GM21423 (cell line): ENCODE measurements around the gene MCEE.
"Not testable (repeated sequence)": the region's sequence is repeated elsewhere in the genome, so short reads cannot be mapped to it uniquely, and the experiment has no call there.

Experiments
- ATAC-seq: cut with Tn5 transposase; IDR thresholded peaks from one replicate; pipeline ENCODE4 v1.9.1; 2021; ENCODE audit warnings: mild to moderate bottlenecking, moderate library complexity; ENCODE audit not compliant: unreplicated experiment

The MCEE gene

DNA sequence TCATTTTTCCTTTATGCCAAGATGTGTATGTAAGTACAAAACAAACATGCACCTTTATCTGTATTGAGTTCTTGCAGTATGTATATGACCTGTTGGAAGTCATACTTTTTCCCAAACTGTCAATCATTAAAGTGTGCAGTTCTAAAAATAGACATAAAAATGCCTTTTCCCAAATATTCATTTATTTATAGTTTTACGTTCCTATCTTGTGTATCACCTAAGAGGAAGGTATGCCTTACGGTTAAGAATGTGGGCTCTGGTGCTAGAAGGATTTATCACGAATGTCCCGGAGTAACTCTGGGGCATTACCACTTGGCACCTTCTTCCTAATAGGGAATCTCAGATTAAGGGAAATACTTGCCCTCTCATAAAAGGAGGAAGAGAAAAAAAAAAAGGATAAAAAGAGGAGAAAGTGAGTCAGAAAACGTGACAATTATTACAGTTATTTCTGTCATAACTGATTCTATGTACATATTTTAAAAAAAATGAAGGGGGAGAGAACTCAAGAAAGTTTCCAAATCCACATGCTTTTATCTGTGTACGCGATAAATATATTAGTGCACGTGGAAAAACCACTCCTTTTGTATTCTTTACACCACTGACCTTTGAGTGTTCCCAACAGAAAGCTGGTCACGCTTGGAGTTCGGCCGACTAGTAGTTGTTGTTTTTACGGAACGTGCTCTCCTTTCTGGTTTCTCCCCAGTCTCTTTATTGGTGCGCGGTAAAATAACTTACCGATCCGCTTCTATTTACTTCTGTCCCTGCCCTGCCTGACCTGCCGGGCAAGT, 721 bp downstream of the MCEE start:
- no peak for ATAC-seq

DNA sequence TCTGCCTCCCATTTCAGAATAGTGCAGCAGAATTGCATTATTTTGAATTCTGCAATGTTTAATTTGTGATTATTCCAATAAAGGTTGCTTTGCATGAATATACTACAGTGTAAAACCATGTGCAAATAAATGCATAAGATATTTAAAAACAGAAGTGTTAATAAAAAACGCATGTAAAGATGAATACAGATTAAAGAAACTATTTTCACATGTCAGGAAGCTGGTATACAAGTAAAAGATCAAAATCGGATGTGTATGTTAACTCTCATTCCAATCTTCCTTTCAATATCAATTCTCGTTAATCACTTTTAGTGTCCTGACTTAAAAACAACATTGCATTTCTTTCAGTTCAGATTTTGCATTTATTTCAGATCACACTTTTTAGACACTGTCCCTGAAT, 3.1 kb downstream of the MCEE start:
- no peak for ATAC-seq

DNA sequence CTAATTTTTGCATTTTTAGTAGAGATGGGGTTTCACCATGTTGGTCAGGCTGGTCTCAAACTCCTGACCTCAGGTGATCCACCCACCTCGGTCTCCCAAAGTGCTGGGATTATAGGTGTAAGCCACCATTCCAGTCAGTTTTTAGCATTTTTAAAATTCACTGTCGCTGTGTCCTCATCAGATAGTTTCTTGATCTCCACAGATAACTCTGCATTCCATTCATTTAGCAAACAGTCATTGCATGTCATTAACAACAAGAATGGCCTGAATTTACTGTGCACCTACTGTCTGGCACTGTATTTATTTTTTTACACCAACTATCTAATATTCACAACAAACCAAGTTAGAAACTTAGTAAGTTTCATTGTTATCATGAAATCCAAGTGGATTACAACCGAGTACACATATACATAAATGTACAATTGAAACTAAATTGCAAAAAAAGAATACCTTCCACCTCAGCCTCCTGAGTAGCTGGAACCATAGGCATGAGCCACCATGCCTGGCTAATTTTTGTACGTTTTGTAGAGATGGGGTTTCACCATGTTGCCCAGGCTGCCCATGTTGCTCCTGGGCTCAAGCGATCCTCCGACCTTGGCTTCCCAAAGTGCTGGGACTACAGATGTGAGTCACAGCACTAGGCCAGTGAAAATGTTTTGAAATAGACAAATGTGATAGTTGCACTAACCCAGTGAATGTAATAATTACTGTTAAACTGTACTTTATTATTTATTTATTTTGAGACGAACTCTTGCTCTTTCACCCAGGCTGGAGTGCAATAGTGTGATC, 4.3 kb downstream of the MCEE start:
- ATAC-seq = no peak

DNA sequence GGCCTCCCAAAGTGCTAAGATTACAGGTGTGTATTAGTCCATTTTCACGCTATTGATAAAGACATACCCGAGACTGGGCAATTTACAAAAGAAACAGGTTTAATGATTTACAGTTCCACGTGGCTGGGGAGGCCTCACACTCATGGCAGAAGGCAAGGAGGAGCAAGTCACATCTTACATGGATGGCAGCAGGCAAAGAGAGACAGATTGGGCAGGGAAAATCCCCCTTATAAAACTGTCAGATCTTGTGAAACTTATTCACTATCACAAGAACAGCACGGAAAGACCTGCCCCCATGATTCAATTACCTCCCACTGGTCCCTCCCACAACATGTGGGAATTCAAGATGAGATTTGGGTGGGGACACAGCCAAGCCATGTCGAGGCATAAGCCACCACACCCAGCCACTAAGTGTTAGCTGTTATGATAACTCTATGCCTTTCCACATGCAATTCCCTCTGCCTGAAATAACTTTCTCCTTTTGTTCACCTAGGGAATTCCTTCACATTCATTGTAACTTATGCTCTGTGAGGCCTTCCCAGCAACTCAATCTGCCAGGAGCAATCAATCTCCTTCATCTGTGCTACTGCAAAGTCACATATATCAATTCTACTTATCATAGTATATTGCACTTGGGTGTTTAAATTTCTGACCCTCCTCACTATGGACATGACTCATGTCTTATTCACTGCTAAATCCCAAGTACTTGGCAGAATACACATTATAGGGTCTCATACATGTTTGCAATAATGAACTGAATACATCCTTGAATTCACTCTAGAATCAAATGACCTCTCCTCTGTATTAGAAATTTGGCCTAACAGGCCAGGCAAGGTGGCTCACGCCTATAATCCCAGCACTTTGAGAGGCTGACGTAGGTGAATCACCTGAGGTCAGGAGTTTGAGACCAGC, 7.4 kb downstream of the MCEE start:
- no peak for ATAC-seq

DNA sequence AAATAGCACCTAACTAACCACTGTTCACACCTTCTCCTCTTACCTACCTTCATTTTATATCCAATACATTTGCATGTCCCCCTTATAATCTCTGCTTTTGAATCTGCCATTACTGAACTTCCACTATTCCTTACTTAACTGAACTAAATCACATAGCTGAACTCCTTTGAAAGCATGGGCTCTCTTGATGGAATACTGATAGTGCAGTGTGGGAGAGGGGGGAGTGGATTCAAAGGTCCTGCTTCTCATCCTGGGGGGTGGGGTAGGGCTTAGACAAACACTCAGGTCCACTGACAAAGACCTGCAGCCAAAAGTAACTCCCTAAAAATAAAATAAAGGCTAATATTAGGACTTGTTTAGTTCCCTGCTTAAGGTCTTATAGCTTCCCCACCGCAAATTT, 8.6 kb downstream of the MCEE start:
- ATAC-seq = no peak

DNA sequence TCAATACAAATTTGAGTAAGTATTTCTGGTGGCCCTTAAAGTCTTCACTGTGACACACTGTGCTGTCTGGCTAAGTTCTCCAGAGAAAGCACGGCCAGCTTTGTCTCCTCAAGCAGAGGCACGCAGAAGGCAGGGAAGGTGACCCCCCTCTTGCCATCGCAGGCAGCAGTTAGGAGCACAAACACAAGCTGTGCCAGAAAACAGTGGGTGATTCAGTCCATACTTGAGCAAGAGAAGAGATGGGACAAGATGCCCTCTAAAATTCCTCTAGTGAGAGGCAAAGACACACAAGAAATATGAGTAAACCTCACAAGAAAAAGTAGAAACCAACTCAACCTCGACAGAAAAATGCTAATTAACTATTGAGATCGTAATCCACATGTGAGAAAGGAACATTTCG, 9.8 kb downstream of the MCEE start:
- no peak for ATAC-seq

DNA sequence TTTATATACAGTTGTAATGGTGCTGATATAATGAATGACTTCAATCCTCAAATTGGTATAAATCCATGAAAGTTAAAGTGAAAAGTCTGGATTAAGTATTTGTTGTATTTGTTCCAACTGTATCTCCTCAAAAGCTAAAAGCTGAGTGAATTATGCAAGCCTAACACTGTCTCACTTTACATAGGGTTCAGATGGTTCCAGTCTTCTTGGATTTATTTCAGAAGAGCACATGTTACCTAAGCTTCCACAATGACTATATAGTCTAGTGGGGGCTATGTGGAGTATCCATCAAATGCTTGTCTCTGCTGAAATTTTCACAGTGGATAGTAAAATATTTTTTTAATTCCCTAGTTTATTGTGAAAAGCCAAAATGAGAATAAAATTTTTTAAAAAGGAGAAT, 13.0 kb downstream of the MCEE start:
- ATAC-seq = no peak

DNA sequence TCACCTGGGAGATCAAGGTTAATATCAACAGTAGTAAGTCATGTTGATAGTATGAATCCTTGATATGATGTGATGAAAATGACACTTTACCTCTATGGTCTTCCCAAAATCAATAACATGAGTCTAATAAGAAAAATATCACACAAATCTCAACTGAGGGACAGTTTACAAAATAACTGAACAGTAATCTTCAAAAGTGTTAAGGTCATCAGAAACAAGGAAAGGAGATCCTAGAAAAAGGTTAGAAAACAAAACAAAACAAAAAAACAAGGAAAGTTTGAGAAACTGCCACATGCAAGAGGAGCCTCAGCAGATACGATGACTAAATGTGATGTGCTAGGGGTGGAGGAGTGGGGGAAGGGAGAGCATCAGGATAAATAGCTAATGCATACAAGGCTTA, 16.2 kb downstream of the MCEE start:
- ATAC-seq = no peak

GRCh38 chr2:71108091-71108490, 21.9 kb downstream of the MCEE start:
- ATAC-seq = no peak

- not testable (repeated sequence) for ATAC-seq
Observed at GRCh38 chr2:71106463-71106862, 23.6 kb downstream of the MCEE start.

DNA sequence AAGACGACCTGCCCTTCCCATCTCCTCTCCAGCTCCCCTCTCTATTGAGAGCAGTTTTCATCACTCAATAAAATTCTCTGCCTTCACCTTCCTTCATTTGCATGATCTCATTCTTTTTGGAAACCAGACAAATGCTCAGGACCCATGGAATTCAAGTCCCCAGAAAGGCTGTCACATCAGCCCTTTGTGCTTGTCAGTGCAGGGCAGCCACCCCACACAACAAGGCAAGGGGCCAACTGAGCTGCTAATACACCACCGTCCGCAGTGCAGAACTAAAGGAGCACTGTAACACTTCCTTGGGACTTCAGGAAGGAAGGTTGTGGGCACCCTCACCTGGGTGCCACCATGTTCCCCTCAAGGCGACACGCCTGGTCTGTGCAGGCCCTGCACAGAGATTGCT, 26.2 kb downstream of the MCEE start:
- ATAC-seq = no peak

DNA sequence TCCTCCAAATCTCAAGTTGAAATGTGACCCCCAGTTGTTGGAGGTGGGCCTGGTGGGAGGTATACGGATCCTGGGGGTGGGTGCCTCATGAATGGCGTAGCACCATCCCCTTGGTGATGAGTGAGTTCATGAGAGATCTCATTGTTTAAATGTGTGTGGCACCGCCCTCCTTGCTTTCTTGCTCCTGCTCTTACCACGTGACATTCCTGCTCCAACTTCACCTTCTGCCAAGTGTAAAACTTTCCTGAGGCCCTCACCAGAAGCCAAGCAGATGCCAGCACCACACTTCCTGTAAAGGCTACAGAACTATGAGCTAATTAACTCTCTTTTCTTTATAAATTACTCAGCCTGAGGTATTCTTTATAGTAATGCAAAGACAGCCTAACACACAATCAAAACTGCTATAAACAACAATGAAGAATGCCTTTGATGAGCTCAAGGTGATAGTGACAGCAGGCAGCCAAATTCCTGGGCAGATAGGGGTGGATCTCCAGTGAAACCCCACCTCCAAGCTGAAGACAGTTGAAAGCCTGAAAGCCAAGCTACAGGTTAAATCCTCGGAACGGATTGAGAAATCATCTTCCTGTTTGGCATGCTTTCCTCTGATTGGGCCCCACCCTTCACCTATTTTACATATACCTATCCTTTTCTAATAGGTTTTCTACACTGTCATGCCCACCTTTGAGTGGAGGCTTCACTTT, 26.9 kb downstream of the MCEE start:
- no peak for ATAC-seq

GRCh38 chr2:71101656-71102055, 28.4 kb downstream of the MCEE start:
- no peak for ATAC-seq

DNA sequence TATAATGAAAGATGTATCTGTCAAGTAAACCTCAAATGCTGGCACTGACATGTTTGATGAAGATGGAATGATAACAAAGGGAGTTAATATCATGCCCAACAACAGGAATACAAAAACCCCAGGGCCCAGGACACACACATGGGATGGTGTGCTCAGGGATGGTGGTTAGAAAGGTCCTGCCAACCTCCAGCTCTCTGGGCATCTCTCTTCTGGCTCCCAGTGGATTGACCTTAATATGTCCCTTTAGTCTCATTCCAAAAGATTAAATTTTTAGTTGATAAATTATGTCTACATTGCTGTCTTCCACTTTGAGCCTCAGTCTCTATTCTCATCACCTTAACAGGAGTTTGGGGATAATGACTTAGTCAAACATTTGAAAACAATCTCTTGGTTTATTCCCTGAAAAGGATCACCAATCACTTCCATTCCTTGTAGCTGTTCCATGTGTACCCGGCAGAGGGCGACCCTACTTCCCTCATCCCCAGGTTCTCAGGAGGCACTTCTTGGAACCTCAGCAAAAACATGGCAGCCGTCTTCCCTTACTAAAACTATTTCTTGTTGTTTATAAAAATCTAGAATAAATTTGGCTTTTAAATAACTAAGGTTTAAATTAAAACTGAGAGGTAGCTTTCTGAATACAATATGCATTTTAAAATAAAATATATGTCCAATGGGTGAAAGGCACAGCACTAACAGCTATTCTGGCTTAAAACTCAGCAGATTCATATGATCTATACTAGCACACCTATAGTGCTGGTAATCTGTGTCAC, 29.6 kb downstream of the MCEE start:
- ATAC-seq = no peak

DNA sequence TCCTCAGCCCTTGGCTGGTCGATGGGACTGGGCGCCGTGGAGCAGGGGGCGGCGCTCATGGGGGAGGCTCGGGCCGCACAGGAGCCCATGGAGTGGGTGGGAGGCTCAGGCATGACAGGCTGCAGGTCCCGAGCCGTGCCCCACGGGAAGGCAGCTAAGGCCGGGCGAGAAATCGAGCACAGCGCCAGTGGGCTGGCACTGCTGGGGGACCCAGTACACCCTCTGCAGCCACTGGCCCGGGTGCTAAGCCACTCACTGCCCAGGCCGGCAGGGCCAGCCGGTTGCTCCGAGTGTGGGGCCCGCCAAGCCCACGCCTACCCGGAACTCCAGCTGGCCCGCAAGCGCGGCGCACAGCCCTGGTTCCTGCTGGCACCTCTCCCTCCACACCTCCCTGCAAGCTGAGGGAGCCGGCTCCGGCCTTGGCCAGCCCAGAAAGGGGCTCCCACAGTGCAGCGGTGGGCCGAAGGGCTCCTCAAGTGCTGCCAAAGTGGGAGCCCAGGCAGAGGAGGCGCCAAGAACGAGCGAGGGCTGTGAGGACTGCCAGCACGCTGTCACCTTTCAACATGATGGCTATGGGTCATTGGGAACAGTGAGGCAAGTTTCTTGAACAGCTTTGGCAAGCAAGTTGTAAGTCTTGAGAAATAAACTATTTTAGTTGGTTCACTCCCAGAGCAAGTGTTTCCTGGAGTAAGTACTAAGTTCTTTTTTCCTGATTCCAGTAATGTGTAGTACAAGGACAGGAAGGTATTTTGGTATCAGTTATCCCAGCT, 37.4 kb downstream of the MCEE start:
- ATAC-seq = not testable (repeated sequence)

DNA sequence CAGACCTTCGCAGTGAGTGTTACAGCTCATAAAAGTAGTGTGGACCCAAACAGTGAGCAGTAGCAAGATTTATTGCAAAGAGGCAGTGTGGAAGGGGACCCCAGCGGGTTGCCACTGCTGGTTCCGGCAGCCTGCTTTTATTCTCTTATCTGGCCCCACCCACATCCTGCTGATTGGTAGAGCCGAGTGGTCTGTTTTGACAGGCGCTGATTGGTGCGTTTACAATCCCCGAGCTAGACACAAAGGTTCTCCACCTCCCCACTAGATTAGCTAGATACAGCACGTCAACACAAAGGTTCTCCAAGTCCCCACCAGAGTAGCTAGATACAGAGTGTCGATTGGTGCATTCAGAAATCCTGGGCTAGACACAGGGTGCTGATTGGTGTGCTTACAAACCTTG, 38.2 kb downstream of the MCEE start:
- ATAC-seq = not testable (repeated sequence)

DNA sequence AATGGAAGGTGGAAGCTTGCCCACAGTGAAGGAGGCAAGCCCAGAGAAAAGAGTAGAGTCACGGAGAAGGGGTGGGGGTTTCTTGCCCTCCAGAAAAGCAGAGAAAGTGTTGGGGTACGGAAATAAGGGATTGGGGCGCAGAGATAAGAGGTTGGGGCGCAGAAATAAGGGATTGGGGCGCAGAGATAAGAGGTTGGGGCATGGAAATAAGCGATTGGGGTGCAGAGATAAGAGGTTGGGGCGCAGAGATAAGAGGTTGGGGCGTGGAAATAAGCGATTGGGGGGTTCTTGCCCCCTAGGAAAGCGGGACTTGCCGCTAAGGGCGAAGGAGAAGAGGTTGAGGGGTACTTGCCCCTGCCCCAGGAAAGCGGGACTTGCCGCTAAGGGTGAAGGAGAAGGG, 40.6 kb downstream of the MCEE start:
- not testable (repeated sequence) for ATAC-seq

DNA sequence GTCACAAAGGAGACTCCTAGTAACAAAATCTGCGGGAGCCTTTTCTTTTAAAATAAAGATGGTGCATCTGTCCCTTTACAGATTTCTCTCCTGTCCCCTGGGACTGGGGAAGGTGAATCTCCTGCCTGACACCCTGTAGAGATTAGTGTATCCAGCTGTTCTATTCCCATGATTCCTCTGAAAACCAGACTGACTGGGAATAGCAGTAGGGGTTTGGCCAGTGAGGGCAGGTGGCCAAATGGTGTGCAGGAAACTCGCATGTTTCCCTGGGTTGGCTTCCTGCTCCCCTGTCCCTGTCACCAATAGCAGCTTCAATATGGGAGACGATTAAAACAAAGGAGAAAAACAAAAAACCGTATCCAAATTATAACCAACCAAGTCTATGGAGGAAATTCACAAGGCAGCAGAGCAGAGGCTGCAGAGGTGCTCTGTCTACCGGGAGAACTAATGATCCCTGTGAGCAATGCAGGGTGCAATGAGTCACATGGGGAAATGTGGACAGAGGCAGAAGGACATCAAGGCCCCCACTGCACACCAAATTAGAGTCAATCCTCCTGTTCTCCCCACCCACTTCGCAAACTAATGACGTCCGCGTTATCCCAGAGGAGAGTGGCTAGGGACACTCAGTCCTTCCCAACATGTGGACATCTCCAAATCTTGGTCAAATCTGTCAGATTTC, 44.6 kb downstream of the MCEE start:
- ATAC-seq = not testable (repeated sequence)
